ENCODE data around the gene NTMT1.

DNA sequence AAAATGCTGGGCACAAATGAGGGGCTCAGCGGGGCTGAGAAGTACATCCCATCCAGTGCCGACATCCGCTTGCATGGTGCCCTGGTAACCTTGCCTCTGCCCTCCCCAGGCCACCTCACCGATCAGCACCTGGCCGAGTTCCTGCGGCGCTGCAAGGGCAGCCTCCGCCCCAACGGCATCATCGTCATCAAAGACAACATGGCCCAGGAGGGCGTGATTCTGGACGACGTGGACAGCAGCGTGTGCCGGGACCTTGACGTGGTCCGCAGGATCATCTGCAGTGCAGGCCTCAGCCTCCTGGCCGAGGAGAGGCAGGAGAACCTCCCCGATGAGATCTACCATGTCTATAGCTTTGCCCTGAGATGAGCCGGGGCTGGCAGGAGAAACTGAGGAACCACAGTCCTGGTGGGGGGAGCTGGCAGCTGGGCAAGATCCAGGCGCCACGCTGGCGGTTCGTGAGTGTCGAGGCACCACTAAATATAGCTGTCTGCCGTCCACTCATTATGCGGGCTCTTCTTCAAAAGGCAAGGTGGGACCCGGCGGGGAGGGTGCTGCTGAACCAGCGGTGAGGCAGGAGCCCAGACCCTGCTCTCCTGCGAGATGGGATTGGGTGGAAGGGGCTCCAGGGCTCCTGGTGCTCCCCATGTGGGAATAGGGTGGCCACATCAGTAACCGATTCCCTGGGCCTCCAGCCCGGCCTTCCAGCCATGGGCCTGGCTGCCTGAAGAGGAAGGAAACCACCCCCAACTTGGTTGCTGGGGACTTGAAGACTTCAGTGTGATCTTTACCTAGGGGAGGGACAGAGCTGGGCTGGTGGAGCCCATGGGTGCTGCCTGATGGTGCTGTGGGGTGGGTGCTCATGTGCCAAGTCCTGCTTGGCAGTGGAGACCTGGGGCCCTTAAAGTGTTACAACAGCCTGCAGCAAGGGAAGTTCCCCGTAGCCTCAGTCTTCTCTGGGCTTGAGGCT is 9.4 kb downstream of the NTMT1 start:
- TF ChIP-seq, protein P1, sequence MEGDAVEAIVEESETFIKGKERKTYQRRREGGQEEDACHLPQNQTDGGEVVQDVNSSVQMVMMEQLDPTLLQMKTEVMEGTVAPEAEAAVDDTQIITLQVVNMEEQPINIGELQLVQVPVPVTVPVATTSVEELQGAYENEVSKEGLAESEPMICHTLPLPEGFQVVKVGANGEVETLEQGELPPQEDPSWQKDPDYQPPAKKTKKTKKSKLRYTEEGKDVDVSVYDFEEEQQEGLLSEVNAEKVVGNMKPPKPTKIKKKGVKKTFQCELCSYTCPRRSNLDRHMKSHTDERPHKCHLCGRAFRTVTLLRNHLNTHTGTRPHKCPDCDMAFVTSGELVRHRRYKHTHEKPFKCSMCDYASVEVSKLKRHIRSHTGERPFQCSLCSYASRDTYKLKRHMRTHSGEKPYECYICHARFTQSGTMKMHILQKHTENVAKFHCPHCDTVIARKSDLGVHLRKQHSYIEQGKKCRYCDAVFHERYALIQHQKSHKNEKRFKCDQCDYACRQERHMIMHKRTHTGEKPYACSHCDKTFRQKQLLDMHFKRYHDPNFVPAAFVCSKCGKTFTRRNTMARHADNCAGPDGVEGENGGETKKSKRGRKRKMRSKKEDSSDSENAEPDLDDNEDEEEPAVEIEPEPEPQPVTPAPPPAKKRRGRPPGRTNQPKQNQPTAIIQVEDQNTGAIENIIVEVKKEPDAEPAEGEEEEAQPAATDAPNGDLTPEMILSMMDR (IDR thresholded peaks at IDR 0.05): no peak
- TF ChIP-seq POLR2A (IDR thresholded peaks at IDR 0.05): no peak

All from adrenal gland (tissue), 5 donors.